ENCODE data around the gene MOAP1.
"Not testable (repeated sequence)": the region's sequence is repeated elsewhere in the genome, so short reads cannot be mapped to it uniquely, and the experiment has no call there.

The MOAP1 gene

GRCh38 chr14:93183596-93184317 is 940 bp downstream of the MOAP1 start:
- no peak for DNase-seq

- DNase-seq = no peak
These were observed 9.2 kb downstream of the MOAP1 start for GRCh38 chr14:93175492-93175891.

GRCh38 chr14:93174731-93175130 is 10.0 kb downstream of the MOAP1 start:
- DNase-seq = not testable (repeated sequence)

- no peak for DNase-seq
These were observed 10.7 kb downstream of the MOAP1 start for GRCh38 chr14:93173943-93174395.

GRCh38 chr14:93171376-93171775 is 13.3 kb downstream of the MOAP1 start:
- no peak for DNase-seq

GRCh38 chr14:93170141-93170540 is 14.6 kb downstream of the MOAP1 start:
- not testable (repeated sequence) for DNase-seq

GRCh38 chr14:93169619-93170018 is 15.1 kb downstream of the MOAP1 start:
- not testable (repeated sequence) for DNase-seq

GRCh38 chr14:93168610-93169009 is 16.1 kb downstream of the MOAP1 start:
- not testable (repeated sequence) for DNase-seq

GRCh38 chr14:93165271-93166265 is 19.1 kb downstream of the MOAP1 start:
- not testable (repeated sequence) for DNase-seq

- no peak for DNase-seq
These were observed 21.1 kb downstream of the MOAP1 start for GRCh38 chr14:93163564-93163963.

- no peak for DNase-seq
These were observed 23.2 kb downstream of the MOAP1 start for GRCh38 chr14:93161411-93161940.

GRCh38 chr14:93160353-93160801 is 24.3 kb downstream of the MOAP1 start:
- DNase-seq = no peak

- DNase-seq = not testable (repeated sequence)
These were observed 24.9 kb downstream of the MOAP1 start for GRCh38 chr14:93159625-93160352.

GRCh38 chr14:93158349-93158748 is 26.3 kb downstream of the MOAP1 start:
- not testable (repeated sequence) for DNase-seq

- no peak for DNase-seq
These were observed 27.9 kb downstream of the MOAP1 start for GRCh38 chr14:93156693-93157369.

- no peak for DNase-seq
These were observed 29.0 kb downstream of the MOAP1 start for GRCh38 chr14:93155667-93156066.

- no peak for DNase-seq
These were observed 31.6 kb downstream of the MOAP1 start for GRCh38 chr14:93153121-93153520.

- DNase-seq = no peak
These were observed 34.2 kb downstream of the MOAP1 start for GRCh38 chr14:93150227-93151208.

- no peak for DNase-seq
These were observed 35.7 kb downstream of the MOAP1 start for GRCh38 chr14:93148979-93149378.

- no peak for DNase-seq
These were observed 38.6 kb downstream of the MOAP1 start for GRCh38 chr14:93146119-93146518.

Measured in NCI-H1436 treated with DMSO at 0.1 percent for 48 hours (cell line).